ENCODE results near the gene FYN. TPM values are rescaled to one million over a fixed set of nuclear protein-coding genes. Genes with fewer than 3 reads are reported as not detected.

FYN gene
- total and polyA plus RNA-seq, 2 of the 8 experiments (the other 6 are each of a cell fraction or from before 2014, with no cell fraction given), result 46.8 to 97.2 TPM

DNA sequence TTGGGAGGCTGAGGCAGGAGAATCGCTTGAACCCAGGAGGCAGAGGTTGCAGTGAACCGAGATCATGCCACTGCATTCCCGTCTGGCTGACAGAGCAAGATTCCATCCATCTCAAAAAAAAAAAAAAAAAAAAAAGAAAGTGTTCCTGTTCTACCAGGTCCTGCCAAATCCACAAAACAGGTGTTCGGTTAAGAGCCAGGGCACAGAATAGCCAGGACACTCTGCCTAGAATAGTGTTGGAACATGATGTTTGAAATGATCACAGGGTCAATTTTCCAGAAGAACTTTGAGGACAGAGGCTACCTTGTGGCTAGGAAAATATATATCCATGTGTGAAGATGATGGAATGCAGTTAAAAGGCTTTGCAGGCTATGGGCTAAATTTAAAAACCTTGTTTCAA lies 203.9 kb downstream of the FYN start:
- H3K4me3 ChIP-seq (ENCODE audit: extremely low read depth in 1 of 4, insufficient read depth in 2 of 4, low read depth in 3 of 4, low read length in 4 of 4), result no peak overlapping the region
- H2AFZ ChIP-seq (ENCODE audit: low read length), result no peak overlapping the region
- H3K27me3 ChIP-seq (replicated peaks in 1 of 4; ENCODE audit: control insufficient read depth in 3 of 4, extremely low read depth in 1 of 4, insufficient read depth in 3 of 4, low read length in 3 of 4), result no peaks in the 10 kb centered on the region
- H3K79me1 ChIP-seq (ENCODE audit: low read depth, low read length), result no peaks in the 10 kb centered on the region
- no peak overlapping the region for H2BK20ac ChIP-seq (ENCODE audit: low read length)
- H3K56ac ChIP-seq (replicated peaks; ENCODE audit: insufficient read length, low read depth, low read length), result no peak overlapping the region
- no peak overlapping the region for H3K18ac ChIP-seq (ENCODE audit: extremely low read depth, low read length)
- H2BK12ac ChIP-seq (ENCODE audit: low read depth, low read length), result no peak overlapping the region
- no peaks in the 10 kb centered on the region for H3K9me3 ChIP-seq (ENCODE audit: insufficient read depth in 2 of 2, low read depth in 1 of 2, low read length in 1 of 2)
- no peak overlapping the region for H4K5ac ChIP-seq (ENCODE audit: insufficient read length, low read depth, low read length)
- no peak overlapping the region for H4K8ac ChIP-seq (ENCODE audit: extremely low read depth, insufficient read depth, low read length)
- TF ChIP-seq CBX8 (IDR thresholded peaks at IDR 0.05; ENCODE audit: borderline replicate concordance, low read depth, low read length), result no peak
- TF ChIP-seq TCF12 (IDR thresholded peaks at IDR 0.05; ENCODE audit: low read depth, low read length), result no peak
- no peak for TF ChIP-seq SP2 (IDR thresholded peaks at IDR 0.05; ENCODE audit: low read length)
- TF ChIP-seq RNF2 (IDR thresholded peaks at IDR 0.05; ENCODE audit: borderline replicate concordance, low read depth, low read length, missing control alignments, poor library complexity, severe bottlenecking), result no peak
- TF ChIP-seq, protein P1, sequence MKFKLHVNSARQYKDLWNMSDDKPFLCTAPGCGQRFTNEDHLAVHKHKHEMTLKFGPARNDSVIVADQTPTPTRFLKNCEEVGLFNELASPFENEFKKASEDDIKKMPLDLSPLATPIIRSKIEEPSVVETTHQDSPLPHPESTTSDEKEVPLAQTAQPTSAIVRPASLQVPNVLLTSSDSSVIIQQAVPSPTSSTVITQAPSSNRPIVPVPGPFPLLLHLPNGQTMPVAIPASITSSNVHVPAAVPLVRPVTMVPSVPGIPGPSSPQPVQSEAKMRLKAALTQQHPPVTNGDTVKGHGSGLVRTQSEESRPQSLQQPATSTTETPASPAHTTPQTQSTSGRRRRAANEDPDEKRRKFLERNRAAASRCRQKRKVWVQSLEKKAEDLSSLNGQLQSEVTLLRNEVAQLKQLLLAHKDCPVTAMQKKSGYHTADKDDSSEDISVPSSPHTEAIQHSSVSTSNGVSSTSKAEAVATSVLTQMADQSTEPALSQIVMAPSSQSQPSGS (IDR thresholded peaks at IDR 0.05; ENCODE audit: low read length), result no peak
- no peak for TF ChIP-seq BACH1 (IDR thresholded peaks at IDR 0.05; ENCODE audit: low read length)
- no peak for TF ChIP-seq ZNF274 (IDR thresholded peaks at IDR 0.05; ENCODE audit: borderline replicate concordance, extremely low read depth, low read length)
- no peak for TF ChIP-seq RXRA (IDR thresholded peaks at IDR 0.05; ENCODE audit: insufficient read depth, low read depth, low read length)
- no peak for TF ChIP-seq POLR2AphosphoS5 (IDR thresholded peaks at IDR 0.05; ENCODE audit: low read depth, low read length)
- no peak for TF ChIP-seq CREB1 (IDR thresholded peaks at IDR 0.05)
- no peak for TF ChIP-seq CBX5 (IDR thresholded peaks at IDR 0.05; ENCODE audit: low read depth, low read length)
- ChIA-PET POLR2A (ENCODE audit: partially characterized antibody) (no interaction called here), CTCF (ENCODE audit: partially characterized antibody) (interaction anchor here (0.6 to 2.0 kb wide), 4 partner anchors 8 to 372 kb away, joined by 3 to 15 read pairs (median 8); no protein-coding TSS in a partner anchor)
- H2BK5ac ChIP-seq (ENCODE audit: low read depth, low read length), result no peak overlapping the region
- H4K91ac ChIP-seq (replicated peaks; ENCODE audit: insufficient read length, low read length), result no peak overlapping the region
- H3K36me3 ChIP-seq (ENCODE audit: control insufficient read depth in 2 of 4, insufficient read depth in 4 of 4, low read length in 3 of 4), result peaks cover 0 to 4% (median 3%) of the 10 kb centered on the region in 4 experiments; a peak in 2 of 8 replicates
- H3K23me2 ChIP-seq (ENCODE audit: low read depth, low read length), result no peaks in the 10 kb centered on the region
- H3K4me1 ChIP-seq (replicated peaks in 1 of 4; ENCODE audit: control insufficient read depth in 3 of 4, insufficient read depth in 4 of 4, low read length in 3 of 4), result peaks cover 3 to 10% (median 3%) of the 10 kb centered on the region in 4 experiments; a peak in 5 of 7 replicates
- 77% methylated on average over 4 of the region's 4 CpGs; no CpG with 5 or more reads in 1 of the 2 experiments for WGBS, 2 experiments (ENCODE audit: extremely low coverage in 1 of 2, insufficient coverage in 1 of 2, insufficient read length in 1 of 2, insufficient replicate concordance in 2 of 2, low coverage in 1 of 2, low lambda C conversion rate in 2 of 2, missing lambda C conversion rate in 1 of 2)
- no peak overlapping the region for H3K27ac ChIP-seq (ENCODE audit: low read depth, low read length)
- H3K4me2 ChIP-seq (ENCODE audit: insufficient read depth in 1 of 2, low read depth in 2 of 2, low read length in 2 of 2), result no peak overlapping the region
- no peak overlapping the region for H2BK15ac ChIP-seq (ENCODE audit: low read length)
- H3K9ac ChIP-seq (replicated peaks in 1 of 4; ENCODE audit: extremely low read depth in 1 of 4, low read depth in 3 of 4, low read length in 3 of 4), result no peak overlapping the region
- no peak overlapping the region for H3K14ac ChIP-seq (ENCODE audit: insufficient read length)
- no peak overlapping the region for H3K4ac ChIP-seq (replicated peaks; ENCODE audit: insufficient read length, low read depth, low read length)
- H3K23ac ChIP-seq (ENCODE audit: insufficient read length), result no peak overlapping the region
- FAIRE-seq, result no peak
- no peak overlapping the region for H2AK5ac ChIP-seq (ENCODE audit: low read depth, low read length)
- no peak overlapping the region for H2BK120ac ChIP-seq (replicated peaks; ENCODE audit: low read depth, low read length)
- no peak for DNase-seq (ENCODE audit: low read depth in 1 of 2, low spot score in 2 of 2)
- H4K20me1 ChIP-seq (replicated peaks in 1 of 2; ENCODE audit: control insufficient read depth in 1 of 2, insufficient read depth in 2 of 2, low read length in 2 of 2), result no peaks in the 10 kb centered on the region
- H3K79me2 ChIP-seq (ENCODE audit: control insufficient read depth in 1 of 2, insufficient read depth in 2 of 2, low read length in 2 of 2), result no peaks in the 10 kb centered on the region
